AG09309 (cell line): ENCODE data around the gene CASQ2.

Experiments
- DNase-seq: peaks from one replicate; pipeline ENCODE4 v3.0.0-alpha.2; 2010; ENCODE audit warnings: low read depth
- H3K4me3 ChIP-seq: 2 replicates; pipeline ENCODE4 v1.5.1; 2011; ENCODE audit warnings: mild to moderate bottlenecking, low read depth, low read length, moderate library complexity; ENCODE audit not compliant: control insufficient read depth
- TF ChIP-seq, protein P1 (sequence below): IDR thresholded peaks from 2 replicates; pipeline ENCODE4 v1.5.1; 2011; ENCODE audit warnings: mild to moderate bottlenecking, low read depth, low read length, inconsistent platforms; ENCODE audit not compliant: insufficient read depth, control insufficient read depth; ENCODE audit errors: missing control alignments

CASQ2 gene

GRCh38 chr1:115694805-115695204 is 73.7 kb downstream of the CASQ2 start:
- no peak for DNase-seq
- TF ChIP-seq, protein P1, sequence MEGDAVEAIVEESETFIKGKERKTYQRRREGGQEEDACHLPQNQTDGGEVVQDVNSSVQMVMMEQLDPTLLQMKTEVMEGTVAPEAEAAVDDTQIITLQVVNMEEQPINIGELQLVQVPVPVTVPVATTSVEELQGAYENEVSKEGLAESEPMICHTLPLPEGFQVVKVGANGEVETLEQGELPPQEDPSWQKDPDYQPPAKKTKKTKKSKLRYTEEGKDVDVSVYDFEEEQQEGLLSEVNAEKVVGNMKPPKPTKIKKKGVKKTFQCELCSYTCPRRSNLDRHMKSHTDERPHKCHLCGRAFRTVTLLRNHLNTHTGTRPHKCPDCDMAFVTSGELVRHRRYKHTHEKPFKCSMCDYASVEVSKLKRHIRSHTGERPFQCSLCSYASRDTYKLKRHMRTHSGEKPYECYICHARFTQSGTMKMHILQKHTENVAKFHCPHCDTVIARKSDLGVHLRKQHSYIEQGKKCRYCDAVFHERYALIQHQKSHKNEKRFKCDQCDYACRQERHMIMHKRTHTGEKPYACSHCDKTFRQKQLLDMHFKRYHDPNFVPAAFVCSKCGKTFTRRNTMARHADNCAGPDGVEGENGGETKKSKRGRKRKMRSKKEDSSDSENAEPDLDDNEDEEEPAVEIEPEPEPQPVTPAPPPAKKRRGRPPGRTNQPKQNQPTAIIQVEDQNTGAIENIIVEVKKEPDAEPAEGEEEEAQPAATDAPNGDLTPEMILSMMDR = no peak
- H3K4me3 ChIP-seq = no peak overlapping the region

- TF ChIP-seq, protein P1 = no peak
- no peak overlapping the region for H3K4me3 ChIP-seq
- DNase-seq = no peak
Measured at GRCh38 chr1:115692224-115692623, 76.3 kb downstream of the CASQ2 start.

GRCh38 chr1:115690972-115691371 is 77.5 kb downstream of the CASQ2 start:
- TF ChIP-seq, protein P1 = no peak
- no peak overlapping the region for H3K4me3 ChIP-seq
- DNase-seq = no peak

DNA sequence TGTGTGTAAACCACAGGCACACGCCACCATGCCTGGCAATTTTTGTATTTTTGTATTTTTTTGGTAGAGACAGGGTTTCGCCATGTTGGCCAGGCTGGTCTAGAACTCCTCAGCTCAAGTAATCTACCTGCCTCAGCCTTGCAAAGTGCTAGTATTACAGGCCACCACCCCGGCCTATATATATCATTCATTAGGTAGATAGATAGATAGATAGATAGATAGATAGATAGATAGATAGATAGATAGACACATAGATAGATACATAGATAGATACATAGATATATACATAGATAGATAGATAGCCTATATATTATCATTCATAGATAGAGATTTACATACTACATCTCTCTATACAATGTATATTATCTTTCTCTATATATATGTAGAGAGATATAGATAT is 80.8 kb downstream of the CASQ2 start:
- no peak for DNase-seq
- TF ChIP-seq, protein P1 = no peak
- H3K4me3 ChIP-seq = no peak overlapping the region

GRCh38 chr1:115685029-115685705 is 83.3 kb downstream of the CASQ2 start:
- DNase-seq = no peak
- H3K4me3 ChIP-seq = no peak overlapping the region
- TF ChIP-seq, protein P1 = no peak

GRCh38 chr1:115682792-115683191 is 85.7 kb downstream of the CASQ2 start:
- TF ChIP-seq, protein P1 = no peak
- no peak overlapping the region for H3K4me3 ChIP-seq
- DNase-seq = no peak
